RWPE2 (cell line): ENCODE data around the gene ITGAE.
"Not testable (repeated sequence)": the region's sequence is repeated elsewhere in the genome, so short reads cannot be mapped to it uniquely, and the experiment has no call there.

Source experiments
- ATAC-seq: fragments of 200-7000 bp; cut with Tn5 transposase; 3 replicates; pipeline ENCODE4 v1.9.1; 2021; ENCODE audit warnings: low read depth
- DNase-seq: peaks from one replicate; pipeline ENCODE4 v3.0.0-alpha.2; 2020; ENCODE audit warnings: low spot score
- H3K27ac ChIP-seq: fragments of 450-650 bp; 2 replicates; pipeline ENCODE4 v1.5.1; 2017; ENCODE audit warnings: mild to moderate bottlenecking; ENCODE audit not compliant: poor library complexity, severe bottlenecking
- H3K27me3 ChIP-seq: fragments of 250-450 bp; sonication (Bioruptor Pico); 2 replicates; pipeline ENCODE4 v1.5.1; 2021; ENCODE audit warnings: mild to moderate bottlenecking, moderate library complexity; ENCODE audit not compliant: insufficient read depth, poor library complexity, severe bottlenecking
- H3K36me3 ChIP-seq: fragments of 250-450 bp; sonication (Bioruptor Pico); 2 replicates; pipeline ENCODE4 v1.5.1; 2020; ENCODE audit warnings: low read depth, mild to moderate bottlenecking, moderate library complexity
- H3K4me1 ChIP-seq: fragments of 250-450 bp; sonication (Bioruptor Pico); 2 replicates; pipeline ENCODE4 v1.5.1; 2021; ENCODE audit warnings: mild to moderate bottlenecking, moderate library complexity; ENCODE audit not compliant: insufficient read depth, poor library complexity, severe bottlenecking
- H3K4me3 ChIP-seq: fragments of 250-450 bp; sonication (Bioruptor Pico); 2 replicates; pipeline ENCODE4 v1.5.1; 2021; ENCODE audit warnings: mild to moderate bottlenecking, moderate library complexity; ENCODE audit not compliant: severe bottlenecking
- H3K9me3 ChIP-seq: fragments of 250-450 bp; sonication (Bioruptor Pico); 2 replicates; pipeline ENCODE4 v1.5.1; 2021; ENCODE audit warnings: mild to moderate bottlenecking, moderate library complexity; ENCODE audit not compliant: severe bottlenecking
- CTCF ChIP-seq: fragments of 450-650 bp; IDR thresholded peaks from one replicate; pipeline ENCODE4 v1.5.1; 2017; ENCODE audit warnings: mild to moderate bottlenecking, moderate library complexity; ENCODE audit not compliant: poor library complexity, severe bottlenecking

Gene ITGAE

GRCh38 chr17:3796822-3797170 is 4.2 kb downstream of the ITGAE start:
- no peak for TF ChIP-seq CTCF
- no peaks in the 10 kb centered on the region for H3K36me3 ChIP-seq
- H3K4me3 ChIP-seq: no peak overlapping the region
- H3K4me1 ChIP-seq: peaks cover 3% of the 10 kb centered on the region
- no peaks in the 10 kb centered on the region for H3K27me3 ChIP-seq
- H3K9me3 ChIP-seq: no peaks in the 10 kb centered on the region
- no peak for DNase-seq
- no peak overlapping the region for H3K27ac ChIP-seq
- no peak for ATAC-seq

GRCh38 chr17:3796110-3796821 is 4.7 kb downstream of the ITGAE start:
- no peak for ATAC-seq
- H3K4me1 ChIP-seq: peaks cover 7% of the 10 kb centered on the region

GRCh38 chr17:3795390-3796102 is 5.4 kb downstream of the ITGAE start:
- no peak overlapping the region for H3K4me3 ChIP-seq
- TF ChIP-seq CTCF: no peak
- DNase-seq: no peak
- H3K9me3 ChIP-seq: no peaks in the 10 kb centered on the region
- H3K27me3 ChIP-seq: no peaks in the 10 kb centered on the region
- H3K4me1 ChIP-seq: peaks cover 7% of the 10 kb centered on the region
- ATAC-seq: no peak
- H3K36me3 ChIP-seq: no peaks in the 10 kb centered on the region
- H3K27ac ChIP-seq: peak overlapping the region; percentile 14

More at GRCh38 chr17:3796110-3796821, 4.7 kb downstream of the ITGAE start:
- no peaks in the 10 kb centered on the region for H3K27me3 ChIP-seq
- TF ChIP-seq CTCF: no peak
- no peaks in the 10 kb centered on the region for H3K36me3 ChIP-seq
- no peak overlapping the region for H3K4me3 ChIP-seq
- DNase-seq: no peak
- H3K9me3 ChIP-seq: no peaks in the 10 kb centered on the region
- H3K27ac ChIP-seq: no peak overlapping the region

DNA sequence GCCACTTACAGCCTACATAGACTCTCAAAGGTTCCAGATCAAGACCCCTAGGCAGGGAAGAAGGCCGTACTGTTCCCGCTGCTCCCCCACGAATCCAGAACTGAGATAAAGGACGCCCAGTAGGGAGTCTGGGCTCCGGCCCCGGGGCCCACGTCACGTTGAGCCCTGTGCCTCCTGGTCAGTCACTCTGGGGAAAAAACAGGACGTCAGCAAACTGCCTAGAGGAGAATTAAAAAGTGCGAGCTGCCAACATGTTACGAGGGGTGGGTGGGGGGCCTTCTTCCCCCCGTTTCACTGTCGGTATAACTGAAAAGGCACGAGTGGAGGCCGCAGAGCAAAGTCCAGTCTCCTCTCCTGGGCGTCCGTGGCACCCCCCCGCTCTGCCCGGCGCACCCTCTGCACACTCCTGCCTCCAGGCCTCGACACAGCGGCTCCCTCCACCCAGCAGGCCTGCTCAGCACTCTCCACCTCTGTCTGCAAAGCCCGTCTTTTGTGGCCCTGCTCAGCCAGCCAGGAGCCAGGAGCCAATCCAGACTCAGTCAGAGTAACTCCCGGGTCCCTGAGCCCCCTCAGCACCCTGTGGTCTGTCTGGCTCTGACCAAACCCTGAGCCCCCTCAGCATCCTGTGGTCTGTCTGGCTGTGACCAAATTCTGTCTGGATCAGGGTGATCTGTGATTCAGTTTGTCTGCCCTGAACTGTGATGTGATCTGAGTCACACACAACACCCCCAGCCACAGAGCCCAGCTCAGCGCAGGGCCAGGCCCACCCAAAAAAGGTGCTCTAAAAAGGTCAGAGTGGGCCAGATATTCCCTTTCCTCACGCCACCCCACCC is 6.2 kb downstream of the ITGAE start:
- H3K27ac ChIP-seq: peak overlapping the region; percentile 14
- H3K36me3 ChIP-seq: no peaks in the 10 kb centered on the region
- no peaks in the 10 kb centered on the region for H3K9me3 ChIP-seq
- H3K4me1 ChIP-seq: peaks cover 7% of the 10 kb centered on the region
- no peak overlapping the region for H3K4me3 ChIP-seq
- DNase-seq (no peak), ATAC-seq (peak; percentile 34; the same call in 1 of the 3 replicates)
- no peaks in the 10 kb centered on the region for H3K27me3 ChIP-seq
- no peak for TF ChIP-seq CTCF

DNA sequence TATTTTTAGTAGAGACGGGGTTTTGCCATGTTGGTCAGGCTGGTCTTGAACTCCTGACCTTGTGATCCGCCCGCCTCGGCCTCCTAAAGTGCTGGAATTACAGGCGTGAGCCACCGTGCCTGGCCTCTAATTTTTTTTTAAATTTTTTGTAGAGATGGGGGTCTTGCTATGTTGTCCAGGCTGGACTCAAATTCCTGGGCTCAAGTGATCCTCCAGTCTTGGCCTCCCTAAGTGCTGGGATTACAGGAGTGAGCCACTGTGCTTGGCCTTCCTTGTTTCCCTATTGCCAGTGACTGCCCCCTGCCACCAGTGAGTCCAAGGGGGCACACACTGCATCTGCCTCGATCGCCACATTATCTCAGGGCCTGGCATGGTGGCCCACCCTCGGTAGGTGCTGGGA is 6.8 kb downstream of the ITGAE start:
- H3K36me3 ChIP-seq, H3K27me3 ChIP-seq, H3K9me3 ChIP-seq, H3K4me1 ChIP-seq, H3K4me3 ChIP-seq, DNase-seq, ATAC-seq, H3K27ac ChIP-seq: not testable (repeated sequence)

DNA sequence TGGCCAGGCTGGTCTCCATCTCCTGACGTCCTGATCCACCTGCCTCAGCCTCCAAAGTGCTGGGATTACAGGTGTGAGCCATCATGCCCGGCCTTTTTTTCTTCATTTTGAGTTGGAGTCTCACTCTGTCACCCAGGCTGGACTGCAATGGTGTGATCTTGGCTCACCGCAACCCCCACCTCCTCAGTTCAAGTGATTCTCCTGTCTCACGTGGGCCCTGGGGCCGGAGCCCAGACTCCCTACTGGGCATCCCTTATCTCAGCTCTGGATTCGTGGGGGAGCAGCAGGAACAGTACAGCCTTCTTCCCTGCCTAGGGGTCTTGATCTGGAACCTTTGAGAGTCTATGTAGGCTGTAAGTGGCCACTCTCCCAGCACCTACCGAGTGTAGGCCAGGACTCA is 7.7 kb downstream of the ITGAE start:
- H3K9me3 ChIP-seq, H3K4me1 ChIP-seq, H3K27ac ChIP-seq, DNase-seq, H3K4me3 ChIP-seq, H3K36me3 ChIP-seq, H3K27me3 ChIP-seq, ATAC-seq: not testable (repeated sequence)
